ENCODE measurements around the gene GNPDA1.

DNA sequence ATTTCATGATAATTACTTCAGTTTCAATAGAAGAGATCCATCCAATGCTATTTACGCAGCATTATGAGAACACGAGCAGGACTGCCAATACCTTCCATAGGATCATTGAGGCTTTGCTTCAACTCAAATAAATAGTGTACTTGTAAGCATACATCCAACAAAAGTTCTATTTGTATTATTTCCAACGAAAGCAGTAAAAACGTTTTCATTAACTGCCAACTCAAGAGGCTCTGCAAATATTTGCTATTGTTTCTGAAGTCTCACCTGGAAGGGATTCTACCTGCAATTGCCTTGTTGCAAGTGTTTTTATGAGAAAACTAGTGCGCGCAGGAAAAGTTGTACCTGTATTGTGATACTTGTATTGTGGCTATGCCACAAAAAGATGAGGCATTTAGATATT is 11.0 kb upstream of the GNPDA1 start:
- TF ChIP-seq, protein P1, sequence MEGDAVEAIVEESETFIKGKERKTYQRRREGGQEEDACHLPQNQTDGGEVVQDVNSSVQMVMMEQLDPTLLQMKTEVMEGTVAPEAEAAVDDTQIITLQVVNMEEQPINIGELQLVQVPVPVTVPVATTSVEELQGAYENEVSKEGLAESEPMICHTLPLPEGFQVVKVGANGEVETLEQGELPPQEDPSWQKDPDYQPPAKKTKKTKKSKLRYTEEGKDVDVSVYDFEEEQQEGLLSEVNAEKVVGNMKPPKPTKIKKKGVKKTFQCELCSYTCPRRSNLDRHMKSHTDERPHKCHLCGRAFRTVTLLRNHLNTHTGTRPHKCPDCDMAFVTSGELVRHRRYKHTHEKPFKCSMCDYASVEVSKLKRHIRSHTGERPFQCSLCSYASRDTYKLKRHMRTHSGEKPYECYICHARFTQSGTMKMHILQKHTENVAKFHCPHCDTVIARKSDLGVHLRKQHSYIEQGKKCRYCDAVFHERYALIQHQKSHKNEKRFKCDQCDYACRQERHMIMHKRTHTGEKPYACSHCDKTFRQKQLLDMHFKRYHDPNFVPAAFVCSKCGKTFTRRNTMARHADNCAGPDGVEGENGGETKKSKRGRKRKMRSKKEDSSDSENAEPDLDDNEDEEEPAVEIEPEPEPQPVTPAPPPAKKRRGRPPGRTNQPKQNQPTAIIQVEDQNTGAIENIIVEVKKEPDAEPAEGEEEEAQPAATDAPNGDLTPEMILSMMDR (IDR thresholded peaks at IDR 0.05), result no peak
- TF ChIP-seq POLR2A (IDR thresholded peaks at IDR 0.05), result no peak
